Neural crest cell (in vitro differentiated cells): Measurements from ENCODE around the gene FBL. TPM values are rescaled to one million over a fixed set of nuclear protein-coding genes. Genes with fewer than 3 reads are reported as not detected.

ENCODE experiments used
- DNase-seq: peaks from one replicate; pipeline ENCODE4 v3.0.0; 2021; ENCODE audit warnings: low read depth, mixed read lengths, low spot score
- H3K27ac Mint-ChIP-seq: one replicate; pipeline ENCODE4 v1.8.0; 2021; ENCODE audit warnings: mild to moderate bottlenecking, mixed read lengths; ENCODE audit not compliant: unreplicated experiment
- H3K27me3 Mint-ChIP-seq: 2 replicates; pipeline ENCODE4 v1.8.0; 2021; ENCODE audit warnings: low read depth, mild to moderate bottlenecking, mixed read lengths
- H3K36me3 Mint-ChIP-seq: 2 replicates; pipeline ENCODE4 v1.8.0; 2021; ENCODE audit warnings: low read depth, mild to moderate bottlenecking, mixed read lengths
- H3K4me1 Mint-ChIP-seq: 2 replicates; pipeline ENCODE4 v1.8.0; 2021; ENCODE audit warnings: mixed read lengths
- H3K4me3 Mint-ChIP-seq: one replicate; pipeline ENCODE4 v1.8.0; 2021; ENCODE audit warnings: mild to moderate bottlenecking, mixed read lengths
- H3K9me3 Mint-ChIP-seq: 2 replicates; pipeline ENCODE4 v1.8.0; 2021; ENCODE audit warnings: mixed read lengths
- CTCF ChIP-seq: fragments of 200-600 bp; sonication (generic); conservative IDR thresholded peaks from 2 replicates; pipeline ENCODE4 v1.5.0; 2021; ENCODE audit warnings: antibody characterized with exemption, mild to moderate bottlenecking
- total RNA-seq: library from RNA; stranded (reverse); gene quantifications from 2 replicates; pipeline ENCODE4 v1.2.1, GENCODE V29; 2021

Gene FBL
- total RNA-seq, 1 donor from 2014 or later: 473 TPM

- H3K36me3 Mint-ChIP-seq: peaks cover 27% of the 10 kb centered on the region
- H3K27ac Mint-ChIP-seq: no peak overlapping the region
- no peak for DNase-seq
- peak overlapping the region; percentile 86 for H3K4me3 Mint-ChIP-seq
- H3K9me3 Mint-ChIP-seq: no peaks in the 10 kb centered on the region
- peaks cover 33% of the 10 kb centered on the region for H3K4me1 Mint-ChIP-seq
- peaks cover 4% of the 10 kb centered on the region for H3K27me3 Mint-ChIP-seq
- TF ChIP-seq CTCF: no peak
Measured at GRCh38 chr19:39830406-39830805, 15.8 kb downstream of the FBL start.

- Mint-ChIP-seq H3K4me1 (peaks cover 33% of the 10 kb centered on the region), H3K36me3 (peaks cover 27% of the 10 kb centered on the region), H3K27me3 (peaks cover 4% of the 10 kb centered on the region), H3K4me3 (peak overlapping the region; percentile 86), H3K27ac (peak overlapping the region; percentile 50), H3K9me3 (no peaks in the 10 kb centered on the region)
- no peak for TF ChIP-seq CTCF
- DNase-seq: no peak
Measured at GRCh38 chr19:39829702-39830275, 16.4 kb downstream of the FBL start.

GRCh38 chr19:39828654-39829032 is 17.5 kb downstream of the FBL start:
- H3K9me3 Mint-ChIP-seq: no peaks in the 10 kb centered on the region
- no peak for TF ChIP-seq CTCF
- H3K36me3 Mint-ChIP-seq: peaks cover 25% of the 10 kb centered on the region
- peaks cover 27% of the 10 kb centered on the region for H3K4me1 Mint-ChIP-seq
- peak overlapping the region; percentile 60 for H3K4me3 Mint-ChIP-seq
- DNase-seq: no peak
- H3K27me3 Mint-ChIP-seq: peaks cover 4% of the 10 kb centered on the region
- no peak overlapping the region for H3K27ac Mint-ChIP-seq

GRCh38 chr19:39828015-39828653 is 18.0 kb downstream of the FBL start:
- H3K27ac Mint-ChIP-seq: peak overlapping the region; percentile 27
- no peak for TF ChIP-seq CTCF

GRCh38 chr19:39827216-39827615 is 19.0 kb downstream of the FBL start:
- no peak for TF ChIP-seq CTCF
- Mint-ChIP-seq H3K27me3 (peaks cover 2% of the 10 kb centered on the region), H3K4me3 (no peak overlapping the region), H3K36me3 (peaks cover 23% of the 10 kb centered on the region), H3K9me3 (no peaks in the 10 kb centered on the region), H3K4me1 (peaks cover 19% of the 10 kb centered on the region), H3K27ac (no peak overlapping the region)
- DNase-seq: no peak

More at GRCh38 chr19:39828015-39828653, 18.0 kb downstream of the FBL start:
- Mint-ChIP-seq H3K9me3 (no peaks in the 10 kb centered on the region), H3K27me3 (peaks cover 4% of the 10 kb centered on the region), H3K4me1 (peaks cover 27% of the 10 kb centered on the region), H3K4me3 (peak overlapping the region; percentile 41), H3K36me3 (peaks cover 25% of the 10 kb centered on the region)
- no peak for DNase-seq
